ENCODE results near the gene ZC3H12C. TPM values are rescaled to one million over a fixed set of nuclear protein-coding genes. Genes with fewer than 3 reads are reported as not detected.
A peak's percentile ranks its signal among the peaks of the same experiment; 100 is the strongest.
"Not testable (repeated sequence)": the region's sequence is repeated elsewhere in the genome, so short reads cannot be mapped to it uniquely, and the experiment has no call there.

ZC3H12C gene
- polyA plus RNA-seq (ENCODE audit: insufficient read length): 8.8 TPM
- long read RNA-seq, donor 1, full-length matches to known transcripts: 1 of 1 reads
- long read RNA-seq, donor 1, partial matches to known transcripts: 0 of 1 reads
- long read RNA-seq, donor 1, other reads (novel, unspliced or antisense): 0 of 1 reads
- long read RNA-seq, donor 2: 0 reads
- long read RNA-seq, donor 3, full-length matches to known transcripts: 1 of 1 reads
- long read RNA-seq, donor 3, partial matches to known transcripts: 0 of 1 reads
- long read RNA-seq, donor 3, other reads (novel, unspliced or antisense): 0 of 1 reads
- long read RNA-seq, donor 4: 0 reads
- long read RNA-seq, donor 5, full-length matches to known transcripts: 1 of 1 reads
- long read RNA-seq, donor 5, partial matches to known transcripts: 0 of 1 reads
- long read RNA-seq, donor 5, other reads (novel, unspliced or antisense): 0 of 1 reads
- long read RNA-seq, donor 6: 0 reads
- long read RNA-seq, donor 7, full-length matches to known transcripts: 1 of 1 reads
- long read RNA-seq, donor 7, partial matches to known transcripts: 0 of 1 reads
- long read RNA-seq, donor 7, other reads (novel, unspliced or antisense): 0 of 1 reads
- long read RNA-seq, donor 8: 0 reads

DNA sequence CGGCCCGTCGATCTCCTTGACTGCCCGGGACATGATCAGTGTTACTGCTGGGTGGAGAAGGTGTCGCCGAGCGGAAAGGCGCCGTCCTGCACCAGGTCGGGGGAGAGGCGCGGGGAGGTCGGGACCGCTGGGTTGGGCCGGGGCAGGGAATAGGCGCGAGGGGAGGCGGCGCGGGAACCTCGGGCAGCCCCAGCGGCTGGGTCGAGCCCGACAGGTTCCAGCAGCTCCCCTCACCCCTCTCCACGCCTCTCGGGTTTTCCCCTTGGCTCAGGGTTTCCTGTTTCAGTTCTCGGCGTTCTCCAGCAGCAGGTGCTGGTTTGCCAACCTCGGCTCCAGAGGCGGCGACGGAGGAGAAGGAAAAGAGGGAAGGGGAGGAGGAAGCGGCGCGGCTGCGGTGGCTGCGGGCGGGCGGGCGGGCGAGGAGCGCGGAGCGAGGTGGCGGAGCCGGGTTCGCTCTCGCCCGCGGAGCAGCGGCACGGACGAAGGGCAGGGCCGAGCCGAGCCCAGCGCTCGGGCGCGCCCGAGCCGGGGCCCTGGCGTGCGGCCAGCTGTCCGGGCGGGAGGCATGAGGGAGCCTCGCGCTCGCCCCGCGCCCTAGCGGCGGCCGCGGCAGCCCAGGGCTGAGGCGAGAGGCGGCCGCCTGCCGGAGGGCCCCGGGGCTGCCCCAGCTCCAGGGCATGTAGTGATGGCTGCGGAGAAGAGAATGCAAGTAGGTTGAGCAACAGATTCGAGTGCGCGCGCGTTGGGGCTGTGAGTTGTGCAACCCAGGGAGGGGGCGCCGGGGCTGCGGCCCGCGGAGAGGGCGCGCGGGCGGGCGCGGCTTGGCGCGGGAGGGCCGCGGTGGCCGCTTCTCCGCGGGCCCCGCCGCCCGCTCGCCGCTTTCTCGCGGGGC, at the start of gene ZC3H12C:
Gene ZC3H12C (plus strand): TSS at position 878 of the 892 bp plus-strand sequence. CDS start 20 bp downstream, outside the sequence.
- DNase-seq: peak; percentile 80

DNA sequence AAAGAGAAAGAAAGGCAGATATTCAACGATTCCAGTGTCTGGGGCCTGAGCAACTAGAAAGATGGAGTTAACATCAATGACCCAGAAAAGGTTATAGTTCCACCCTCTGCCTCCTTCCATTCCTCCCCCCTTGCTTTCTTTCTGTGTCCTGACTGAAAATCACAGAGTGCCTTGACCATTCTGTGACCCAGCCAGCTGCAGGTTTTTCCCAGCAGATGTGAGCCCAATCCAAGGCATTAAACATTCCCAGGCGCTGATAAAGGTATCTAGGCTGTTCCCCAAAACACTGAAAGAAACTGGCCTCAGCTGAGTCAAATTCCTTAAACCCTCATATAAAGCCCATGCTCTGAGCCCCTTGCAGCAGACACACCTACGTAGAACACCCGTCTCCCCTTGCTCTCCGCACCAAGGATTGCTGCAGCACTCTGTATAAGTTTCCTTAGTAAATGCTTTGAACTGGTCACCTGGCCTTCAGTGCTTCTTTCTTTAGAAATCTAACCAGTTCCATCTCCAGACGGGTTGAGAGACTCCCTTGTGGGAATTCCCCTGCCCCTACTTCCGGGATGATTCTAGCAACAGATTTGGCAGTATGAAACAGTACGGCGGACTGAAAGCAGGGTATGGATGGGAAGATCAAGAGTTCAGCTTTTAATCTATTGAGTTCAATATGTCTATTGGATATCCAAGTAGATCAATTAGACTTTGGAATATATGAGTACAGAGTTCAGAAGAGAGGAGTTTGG, 48.8 kb upstream of the ZC3H12C start:
- DNase-seq: no peak

DNA sequence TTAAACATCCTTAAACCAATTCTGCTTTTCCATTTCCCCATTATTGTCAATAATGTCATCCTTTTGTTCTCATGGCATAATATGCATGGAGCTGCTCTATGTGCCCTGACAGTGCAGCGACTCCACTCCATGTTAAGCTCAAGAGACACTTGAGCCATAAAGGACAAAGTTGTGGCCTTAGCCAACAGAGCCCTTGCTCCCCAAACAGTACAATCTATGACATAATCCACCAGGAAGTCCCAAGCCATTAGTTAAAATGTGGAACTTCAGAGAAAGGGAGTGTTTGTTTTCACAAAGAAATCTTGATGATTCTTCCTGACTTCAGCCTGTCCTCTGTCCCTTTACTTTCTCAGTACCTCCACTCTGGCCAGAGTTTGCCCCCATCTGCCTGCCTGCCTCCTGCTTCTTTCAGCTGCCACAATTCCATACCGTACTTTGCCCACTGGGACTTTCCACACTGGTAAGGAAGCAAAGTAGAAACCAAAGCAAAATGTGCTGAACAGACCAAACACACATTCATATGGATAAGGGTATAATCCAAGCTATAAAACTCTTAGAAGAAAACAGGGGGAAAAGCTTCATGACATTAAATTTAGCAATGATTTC, 46.3 kb upstream of the ZC3H12C start:
- no peak for DNase-seq

DNA sequence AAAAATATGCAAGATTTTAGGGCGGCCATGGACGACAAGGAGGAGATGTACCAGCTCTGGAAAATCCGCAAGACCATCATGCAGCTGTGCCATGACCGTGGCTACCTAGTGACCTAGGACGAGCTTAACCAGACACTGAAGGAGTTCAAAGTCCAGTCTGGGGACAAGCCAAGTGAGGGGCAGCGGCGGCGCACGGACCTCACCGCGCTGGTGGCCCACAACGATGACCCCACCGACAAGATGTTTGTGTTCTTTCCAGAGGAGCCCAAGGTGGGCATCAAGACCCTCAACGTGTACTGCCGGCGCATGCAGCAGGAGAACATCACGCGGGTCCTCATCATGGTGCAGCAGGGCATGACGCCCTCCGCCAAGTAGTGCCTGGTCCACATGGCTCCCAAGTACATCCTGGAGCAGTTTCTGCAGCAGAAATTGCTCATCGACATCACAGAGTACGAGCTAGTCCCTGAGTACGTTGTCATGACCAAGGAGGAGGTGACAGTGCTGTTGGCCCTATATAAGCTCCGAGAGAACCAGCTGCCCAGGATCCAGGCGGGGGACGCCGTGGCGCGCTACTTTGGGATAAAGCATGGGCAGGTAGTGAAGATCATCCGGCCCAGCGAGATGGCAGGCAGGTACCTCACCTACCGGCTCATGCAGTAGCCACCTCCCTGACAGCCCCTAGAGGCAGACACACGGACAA, 43.5 kb upstream of the ZC3H12C start:
- DNase-seq: no peak

DNA sequence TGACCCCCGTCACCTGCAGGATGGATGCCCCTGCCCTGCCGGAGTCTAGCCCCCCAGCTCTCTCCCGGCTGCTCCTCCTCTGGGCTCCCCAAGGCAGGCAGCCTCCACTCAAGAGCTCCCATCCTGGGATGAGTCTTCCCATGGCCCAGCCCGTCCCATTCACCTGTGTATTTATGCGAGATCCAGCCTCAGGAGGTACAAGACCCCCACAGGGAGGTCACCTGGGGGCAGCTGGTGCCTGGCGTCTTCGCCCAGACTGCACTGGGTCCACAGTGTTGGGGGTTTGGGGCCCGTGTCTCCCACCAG, 43.0 kb upstream of the ZC3H12C start:
- no peak for DNase-seq

DNA sequence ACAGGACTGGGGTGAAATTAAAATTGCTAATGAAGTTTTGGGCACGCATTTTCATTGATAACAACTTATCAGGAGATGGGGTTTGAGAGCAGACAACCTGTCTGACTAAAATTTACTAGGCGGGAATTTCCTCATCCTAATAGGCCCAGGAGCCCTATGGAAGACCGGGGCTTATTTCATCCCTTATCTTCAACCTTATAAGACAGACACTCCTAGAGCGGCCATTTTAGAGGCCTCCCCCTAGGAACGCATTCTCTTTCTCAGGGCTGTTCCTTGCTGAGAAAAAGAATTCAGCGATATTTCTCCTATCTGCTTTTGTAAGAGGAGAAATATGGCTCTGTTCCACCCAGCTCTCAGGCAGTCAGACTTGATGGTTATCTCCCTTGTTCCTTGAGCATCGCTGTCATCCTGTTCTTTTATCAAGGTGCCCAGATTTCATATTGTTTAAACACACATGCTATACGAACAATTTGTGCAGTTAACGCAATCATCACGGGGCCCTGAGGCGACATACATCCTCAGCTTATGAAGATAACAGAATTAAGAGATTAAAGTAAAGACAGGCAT, 39.3 kb upstream of the ZC3H12C start:
- DNase-seq: no peak

DNA sequence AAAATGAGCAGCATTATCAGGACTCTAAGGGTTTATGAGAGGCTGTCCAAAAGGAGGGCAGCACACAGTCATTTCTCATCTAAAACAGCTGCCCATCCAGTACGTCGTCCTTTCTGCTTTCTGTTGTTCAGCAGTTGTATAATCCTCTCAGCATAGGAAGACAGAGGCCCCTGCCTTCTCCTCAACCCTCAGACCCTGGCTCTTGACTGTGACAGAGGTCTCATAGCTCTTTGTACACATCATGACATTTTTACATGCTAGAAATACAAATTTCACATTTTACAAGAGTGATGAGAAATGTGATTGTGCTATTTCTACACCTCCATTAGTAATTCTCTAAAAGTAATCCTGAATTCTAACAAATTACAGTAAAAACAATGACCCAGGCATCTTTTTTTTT, 36.2 kb upstream of the ZC3H12C start:
- no peak for DNase-seq

DNA sequence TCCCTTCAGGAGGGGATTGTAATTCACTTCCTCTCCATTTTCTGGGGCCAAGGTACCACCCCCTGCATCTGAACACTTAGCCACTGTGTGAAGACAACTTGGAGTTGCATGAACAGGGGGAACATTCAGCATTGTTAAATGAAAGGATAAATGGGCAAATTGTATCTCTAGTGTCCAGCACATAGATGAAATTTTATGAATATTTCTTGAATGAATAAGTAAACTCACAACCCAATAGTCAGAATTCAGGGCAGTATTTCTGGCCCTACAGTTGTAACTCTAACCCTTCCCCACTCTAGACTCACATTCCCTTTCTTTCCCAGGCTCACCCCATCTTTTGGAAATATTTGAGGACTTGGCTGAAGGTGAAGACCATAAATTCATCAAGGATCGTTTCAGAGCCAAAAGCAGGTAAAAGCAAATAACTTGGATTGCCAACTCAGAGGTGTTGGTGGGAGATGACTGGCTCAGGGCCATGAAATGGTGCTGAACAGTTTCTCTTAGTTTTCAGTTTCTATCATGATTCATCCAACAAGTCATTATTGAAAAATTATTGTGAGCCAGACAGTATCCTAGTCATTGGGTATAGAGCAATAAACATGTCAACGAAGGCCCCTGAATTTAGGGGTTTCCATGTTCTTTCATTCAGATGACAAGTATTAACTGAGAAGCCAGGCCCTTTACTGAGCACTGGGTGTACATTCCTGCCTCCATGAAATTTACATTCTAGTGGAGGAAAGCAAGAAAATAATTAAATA, 33.3 kb upstream of the ZC3H12C start:
- no peak for DNase-seq

DNA sequence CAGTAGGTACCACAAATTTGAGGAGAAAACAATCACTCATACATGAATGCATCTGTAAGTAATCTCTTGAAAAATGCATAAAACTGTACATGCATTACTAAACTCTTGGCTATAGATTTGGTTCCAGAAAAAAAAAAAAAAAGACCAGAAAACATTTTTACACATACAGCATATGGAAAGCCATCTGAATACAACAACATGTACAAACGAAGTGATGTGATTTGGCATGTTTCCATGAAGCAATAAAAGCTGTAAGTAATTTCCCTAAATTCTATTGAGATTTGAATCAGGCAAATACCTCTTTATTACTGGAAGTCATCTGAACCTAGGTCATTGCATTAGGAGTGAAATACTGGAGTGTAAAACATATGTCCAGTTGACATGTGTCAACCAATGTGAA, 31.9 kb upstream of the ZC3H12C start:
- DNase-seq: no peak

DNA sequence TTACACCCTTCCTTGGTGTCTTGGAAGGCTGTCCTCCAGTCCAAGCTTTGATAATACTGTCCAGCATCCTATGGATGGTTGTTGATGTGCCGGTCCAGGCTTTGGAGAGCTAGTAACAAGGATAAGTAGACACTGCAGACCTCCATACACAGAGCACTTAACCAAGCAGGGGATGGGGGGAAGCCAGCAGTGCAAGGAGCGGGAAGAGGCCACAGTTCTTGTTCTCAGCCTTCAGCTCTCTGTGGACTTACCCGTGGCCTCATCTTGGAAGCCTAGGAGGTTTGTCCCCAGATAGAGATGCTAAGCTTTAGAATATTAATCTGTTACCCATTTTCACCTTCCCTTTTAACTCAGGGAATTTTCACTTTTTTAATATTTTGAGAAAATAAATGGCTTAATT, 30.9 kb upstream of the ZC3H12C start:
- no peak for DNase-seq

DNA sequence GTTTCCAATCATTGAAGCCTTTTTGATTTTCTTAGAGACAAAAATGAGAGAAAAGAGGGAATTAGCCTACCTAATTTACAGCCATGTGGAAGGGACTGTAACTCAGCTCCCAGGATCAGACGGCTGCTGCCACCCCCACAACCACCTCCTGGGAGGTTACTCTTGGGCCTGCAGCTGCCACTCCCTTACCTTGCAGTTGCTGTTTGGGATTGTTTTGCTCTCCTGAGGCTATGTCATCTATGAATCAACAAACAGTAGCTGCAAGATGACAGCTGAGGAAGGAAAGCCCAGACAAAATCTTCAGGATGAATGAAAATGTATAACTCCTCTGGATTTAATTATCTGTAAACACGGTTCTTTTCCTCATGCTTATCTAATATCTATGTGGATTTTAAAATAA, 28.0 kb upstream of the ZC3H12C start:
- DNase-seq: no peak

DNA sequence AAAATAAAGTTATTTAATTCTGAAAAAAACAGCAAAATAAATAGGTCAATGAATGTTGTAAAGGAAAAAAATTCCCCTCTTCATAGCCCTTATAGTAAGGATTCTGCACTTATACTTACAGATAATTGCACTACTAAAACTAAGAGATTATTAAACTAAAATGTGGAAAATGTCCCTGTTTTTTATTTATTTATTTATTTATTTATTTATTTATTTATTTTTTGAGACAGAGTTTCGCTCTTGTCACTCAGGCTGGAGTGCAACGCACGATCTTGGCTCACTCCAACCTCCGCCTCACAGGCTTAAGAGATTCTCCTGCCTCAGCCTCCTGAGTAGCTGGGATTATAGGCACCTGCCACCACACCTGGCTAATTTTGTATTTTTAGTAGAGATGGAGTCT, 25.2 kb upstream of the ZC3H12C start:
- DNase-seq: not testable (repeated sequence)

DNA sequence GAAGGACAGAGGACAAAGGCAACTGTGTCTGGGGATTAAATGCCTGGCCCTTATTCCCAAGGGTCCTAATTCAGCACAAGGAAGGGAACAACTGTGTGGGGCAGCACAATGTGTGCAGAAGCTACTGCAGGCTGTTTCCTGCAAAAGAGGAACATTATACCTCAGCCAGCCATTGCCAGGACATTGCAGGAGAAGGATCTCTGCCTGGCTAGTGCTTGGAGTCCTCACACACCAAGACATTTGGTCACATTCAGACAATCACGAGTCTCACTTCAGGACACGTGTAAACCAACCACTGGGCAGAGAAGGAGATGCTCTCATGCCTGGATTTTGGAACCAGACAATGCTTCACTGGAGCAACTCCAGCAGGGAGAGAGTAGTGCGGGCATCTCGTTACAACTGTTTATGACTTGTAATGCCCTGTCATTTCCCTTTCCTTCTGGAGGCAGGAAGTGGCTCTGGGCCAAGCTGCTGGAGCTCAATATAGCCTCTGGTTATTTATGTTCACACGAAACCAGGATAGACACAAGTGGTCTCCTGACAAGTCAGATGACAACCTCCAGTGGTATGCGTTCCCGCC, 23.9 kb upstream of the ZC3H12C start:
- no peak for DNase-seq

DNA sequence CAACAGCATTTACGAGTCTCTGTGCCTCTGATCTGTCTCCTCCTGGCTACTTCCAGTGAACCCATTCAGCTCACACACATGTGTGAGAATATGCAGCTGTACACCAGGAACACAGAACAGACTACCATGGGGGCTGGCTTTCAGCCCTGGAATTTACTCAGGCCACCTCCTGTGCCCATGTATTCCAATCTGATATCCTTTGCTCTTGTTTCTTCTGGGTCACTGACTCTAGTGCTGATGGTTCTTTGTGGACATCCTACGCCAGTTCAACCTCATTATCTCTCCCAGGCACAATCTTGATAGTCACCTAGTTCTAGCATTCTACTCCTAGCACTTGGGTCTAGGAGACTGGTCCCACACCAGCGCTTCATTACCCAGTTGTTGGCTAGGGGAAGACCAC, 23.0 kb upstream of the ZC3H12C start:
- no peak for DNase-seq

DNA sequence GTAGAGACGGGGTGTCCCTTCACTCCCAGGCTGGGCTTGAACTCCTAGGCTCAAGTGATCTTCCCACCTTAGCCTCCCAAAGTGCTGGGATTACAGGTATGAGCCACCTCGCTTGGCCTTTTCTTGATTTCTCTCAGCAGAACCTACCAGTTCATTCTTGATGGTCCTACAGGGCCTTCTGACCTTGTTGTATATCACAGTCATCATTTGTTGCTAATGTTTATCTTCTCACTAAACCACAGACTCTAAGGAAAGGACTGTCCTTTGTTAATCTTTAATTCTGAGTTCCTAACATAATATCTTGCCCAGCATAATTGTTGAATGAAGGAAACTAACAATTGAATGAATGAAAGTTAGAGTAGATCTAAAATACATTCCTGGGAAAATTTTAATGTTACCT, 22.0 kb upstream of the ZC3H12C start:
- no peak for DNase-seq

DNA sequence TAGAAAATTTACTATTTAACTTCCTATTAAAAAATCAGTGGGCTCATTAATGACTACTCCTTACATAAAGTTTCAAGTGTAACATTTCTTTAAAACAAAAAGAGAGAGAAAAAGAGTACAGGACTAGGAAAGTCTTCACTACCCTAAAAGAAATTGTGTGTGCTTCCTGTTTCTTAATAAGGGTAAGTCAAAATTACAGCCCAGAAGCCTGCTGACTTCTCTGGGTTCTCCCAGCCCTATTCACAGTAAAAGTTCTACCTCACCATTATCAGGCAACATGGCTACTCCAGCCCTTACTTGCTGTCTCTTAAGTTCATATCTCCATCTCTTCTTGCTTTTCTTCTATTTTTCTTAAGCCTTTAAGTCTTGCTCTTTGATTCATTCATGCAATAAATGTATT, 20.3 kb upstream of the ZC3H12C start:
- DNase-seq: no peak

DNA sequence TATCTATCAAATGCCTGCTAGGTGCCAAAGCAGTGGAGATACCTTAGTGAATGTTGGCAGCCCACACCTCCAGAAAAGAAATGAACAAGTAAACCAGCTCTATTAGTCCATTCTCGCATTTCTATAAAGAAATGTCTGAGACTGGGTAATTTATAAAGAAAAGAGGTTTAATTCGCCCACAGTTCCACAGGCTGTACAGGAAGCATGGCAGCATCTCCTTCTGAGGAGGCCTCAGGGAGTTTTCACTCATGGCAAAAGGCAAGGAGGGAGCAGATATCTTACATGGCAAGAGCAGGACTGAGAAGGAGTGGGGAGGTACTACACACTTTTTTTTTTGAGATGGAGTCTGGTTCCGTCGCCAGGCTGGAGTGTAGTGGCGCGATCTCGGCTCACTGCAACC, 18.7 kb upstream of the ZC3H12C start:
- no peak for DNase-seq

DNA sequence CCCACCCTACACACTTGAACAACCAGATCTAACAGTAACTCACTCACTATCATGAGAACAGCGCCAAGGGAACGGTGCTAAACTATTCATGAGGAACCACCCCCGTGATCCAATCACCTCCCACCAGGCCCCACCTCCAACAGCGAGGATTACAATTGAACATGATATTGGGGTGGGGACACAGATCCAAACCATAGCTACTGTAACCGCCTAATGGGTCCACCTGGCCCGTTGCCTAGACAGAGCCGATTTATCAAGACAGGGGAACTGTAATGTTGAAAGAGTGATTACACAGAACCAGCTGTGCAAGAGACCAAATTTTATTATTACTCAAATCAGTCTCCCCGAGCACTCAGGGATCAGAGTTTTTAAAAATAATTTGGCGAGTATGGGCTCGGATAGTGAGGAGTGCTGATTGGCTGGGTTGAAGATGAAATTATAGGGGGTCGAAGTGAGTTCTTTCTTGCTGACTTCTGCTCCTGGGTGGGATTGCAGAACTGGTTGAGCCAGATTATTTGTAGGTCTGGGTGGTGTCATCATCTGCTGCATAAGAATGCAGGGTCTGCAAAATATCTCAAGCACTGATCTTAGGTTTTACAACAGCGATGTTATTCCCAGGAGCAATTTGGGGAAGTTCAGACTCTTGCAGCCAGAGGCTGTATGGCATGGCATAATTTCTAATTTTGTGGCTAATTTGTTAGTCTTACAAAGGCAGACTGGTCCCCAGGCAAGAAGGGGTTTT, 17.9 kb upstream of the ZC3H12C start:
- no peak for DNase-seq

DNA sequence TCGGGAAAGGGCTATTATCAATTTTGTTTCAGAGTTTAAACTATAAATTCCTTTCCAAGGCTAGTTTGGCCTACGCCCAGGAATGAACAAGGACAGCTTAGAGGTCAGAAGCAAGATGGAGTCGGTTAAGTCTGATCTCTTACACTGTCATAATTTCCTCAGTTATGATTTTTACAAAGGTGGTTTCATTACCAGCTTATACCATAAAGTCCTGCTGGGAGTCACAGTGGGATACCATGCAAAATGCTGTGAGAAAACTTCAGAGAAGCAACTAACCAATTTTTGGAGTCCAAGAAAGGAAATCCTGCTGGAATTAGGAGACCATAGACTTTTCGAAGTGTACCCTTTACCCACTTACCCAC, 17.4 kb upstream of the ZC3H12C start:
- no peak for DNase-seq

All from left kidney (tissue), 8 donors.